Body of pancreas (tissue), 4 donors: ENCODE measurements around the gene CDH4.
A peak's percentile ranks its signal among the peaks of the same experiment; 100 is the strongest.

ENCODE experiments used
- POLR2A ChIP-seq, 3 donors: fragments of 450-650 bp; IDR thresholded peaks; one replicate each; pipeline ENCODE4 v1.6.1; 2016; ENCODE audit warnings: antibody characterized with exemption in 3 of 3, mild to moderate bottlenecking in 2 of 3
- TF ChIP-seq, protein P1 (sequence below), 7 experiments: fragments of 450-650 bp in 4 of 7; fragments of 200-600 bp in 3 of 7; sonication (generic) in 3 of 7; IDR thresholded peaks; one replicate each; pipeline ENCODE4 v1.5.1; 2016 to 2019; ENCODE audit warnings: antibody characterized with exemption in 7 of 7

DNA sequence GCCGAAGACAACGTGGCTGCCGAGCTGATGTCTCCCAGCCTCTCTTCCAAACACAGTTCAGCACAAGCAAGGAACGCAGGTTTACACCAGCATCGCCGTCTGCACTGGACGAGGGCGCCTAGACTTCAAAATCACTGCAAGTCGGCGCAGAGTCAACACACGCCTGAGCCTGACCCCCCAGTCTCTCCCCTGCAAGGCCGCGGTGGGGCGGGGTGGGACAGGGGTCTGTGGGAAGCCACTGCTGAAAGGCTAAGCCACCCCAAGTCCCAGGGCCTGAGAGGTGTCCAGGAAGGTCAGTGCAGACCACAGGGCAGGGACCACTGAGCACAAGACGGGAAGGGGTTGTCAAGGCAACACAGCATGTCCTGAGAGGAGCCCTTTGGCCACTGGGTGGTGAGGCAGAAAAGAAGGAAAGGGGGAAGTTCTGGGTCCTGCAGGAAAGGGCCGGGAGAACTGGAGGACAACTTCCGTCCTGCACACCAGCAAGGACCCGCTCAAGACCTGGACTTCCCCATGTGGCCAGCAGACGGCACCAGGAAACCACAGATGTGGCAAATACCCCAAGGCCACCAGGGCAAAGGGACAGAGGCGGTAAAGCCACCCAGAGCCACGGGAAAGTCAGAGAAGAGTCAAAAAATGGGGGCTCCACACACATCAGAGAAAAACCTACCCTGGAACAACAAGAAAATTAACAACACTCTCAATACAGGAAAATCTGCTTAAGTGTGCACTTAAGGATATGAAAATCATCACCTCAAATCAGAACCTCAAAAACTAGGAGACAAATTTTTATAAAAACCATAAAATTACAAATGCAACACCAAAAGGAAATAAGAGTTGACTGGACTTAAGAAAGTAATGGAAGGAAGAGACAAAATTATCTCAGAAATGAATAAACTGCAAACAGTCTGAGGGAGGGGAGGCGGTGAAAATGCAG is 728.9 kb downstream of the CDH4 start:
- TF ChIP-seq, protein P1, sequence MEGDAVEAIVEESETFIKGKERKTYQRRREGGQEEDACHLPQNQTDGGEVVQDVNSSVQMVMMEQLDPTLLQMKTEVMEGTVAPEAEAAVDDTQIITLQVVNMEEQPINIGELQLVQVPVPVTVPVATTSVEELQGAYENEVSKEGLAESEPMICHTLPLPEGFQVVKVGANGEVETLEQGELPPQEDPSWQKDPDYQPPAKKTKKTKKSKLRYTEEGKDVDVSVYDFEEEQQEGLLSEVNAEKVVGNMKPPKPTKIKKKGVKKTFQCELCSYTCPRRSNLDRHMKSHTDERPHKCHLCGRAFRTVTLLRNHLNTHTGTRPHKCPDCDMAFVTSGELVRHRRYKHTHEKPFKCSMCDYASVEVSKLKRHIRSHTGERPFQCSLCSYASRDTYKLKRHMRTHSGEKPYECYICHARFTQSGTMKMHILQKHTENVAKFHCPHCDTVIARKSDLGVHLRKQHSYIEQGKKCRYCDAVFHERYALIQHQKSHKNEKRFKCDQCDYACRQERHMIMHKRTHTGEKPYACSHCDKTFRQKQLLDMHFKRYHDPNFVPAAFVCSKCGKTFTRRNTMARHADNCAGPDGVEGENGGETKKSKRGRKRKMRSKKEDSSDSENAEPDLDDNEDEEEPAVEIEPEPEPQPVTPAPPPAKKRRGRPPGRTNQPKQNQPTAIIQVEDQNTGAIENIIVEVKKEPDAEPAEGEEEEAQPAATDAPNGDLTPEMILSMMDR (IDR thresholded peaks at IDR 0.05) = peak; percentile 46 to 87 (median 78)
- TF ChIP-seq POLR2A (IDR thresholded peaks at IDR 0.05) = no peak
